MG63 (cell line): Measurements from ENCODE around the gene GARS1. TPM values are rescaled to one million over a fixed set of nuclear protein-coding genes. Genes with fewer than 3 reads are reported as not detected.
A peak's percentile ranks its signal among the peaks of the same experiment; 100 is the strongest.
"Not testable (repeated sequence)": the region's sequence is repeated elsewhere in the genome, so short reads cannot be mapped to it uniquely, and the experiment has no call there.

Source experiments
- DNase-seq: peaks from one replicate; pipeline ENCODE4 v3.0.0-alpha.2; 2020
- H3K27me3 ChIP-seq: fragments of 250-450 bp; sonication (Bioruptor Pico); 2 replicates; pipeline ENCODE4 v1.5.1; 2020; ENCODE audit warnings: mild to moderate bottlenecking, moderate library complexity
- H3K36me3 ChIP-seq: fragments of 250-450 bp; sonication (Bioruptor Pico); 2 replicates; pipeline ENCODE4 v1.5.1; 2020; ENCODE audit warnings: mild to moderate bottlenecking, moderate library complexity
- H3K4me3 ChIP-seq: fragments of 250-450 bp; sonication (Bioruptor Pico); 2 replicates; pipeline ENCODE4 v1.5.1; 2020; ENCODE audit warnings: mild to moderate bottlenecking, moderate library complexity
- H3K9me3 ChIP-seq: fragments of 250-450 bp; sonication (Bioruptor Pico); 2 replicates; pipeline ENCODE4 v1.5.1; 2020; ENCODE audit warnings: mild to moderate bottlenecking, moderate library complexity
- total RNA-seq: library from RNA; depleted of rRNA; stranded (reverse); fragments of >200 nt; shearing (Covaris generic); gene quantifications from 2 replicates; pipeline ENCODE4 v1.2.3, GENCODE V29; 2014; ENCODE audit warnings: low replicate concordance

GARS1 gene
- total RNA-seq, 1 experiment from 2014 or later = 351 TPM

- DNase-seq = peak; percentile 46
- Histone ChIP-seq H3K4me3 (no peak overlapping the region), H3K27me3 (no peaks in the 10 kb centered on the region), H3K36me3 (peaks cover 19% of the 10 kb centered on the region), H3K9me3 (no peaks in the 10 kb centered on the region)
Observed at GRCh38 chr7:30564243-30564892, 30.3 kb upstream of the GARS1 start.

GRCh38 chr7:30566596-30566995 is 28.1 kb upstream of the GARS1 start:
- no peak for DNase-seq
- H3K9me3 ChIP-seq = no peaks in the 10 kb centered on the region; the same call in 1 of the 2 replicates
- H3K4me3 ChIP-seq = no peak overlapping the region
- no peaks in the 10 kb centered on the region for H3K27me3 ChIP-seq
- peaks cover 26% of the 10 kb centered on the region for H3K36me3 ChIP-seq

- H3K9me3 ChIP-seq = no peaks in the 10 kb centered on the region; the same call in 1 of the 2 replicates
- H3K36me3 ChIP-seq = peaks cover 24% of the 10 kb centered on the region
- DNase-seq = no peak
- no peak overlapping the region for H3K4me3 ChIP-seq
- H3K27me3 ChIP-seq = no peaks in the 10 kb centered on the region
Observed at GRCh38 chr7:30567081-30567480, 27.6 kb upstream of the GARS1 start.

- H3K27me3 ChIP-seq, DNase-seq, H3K4me3 ChIP-seq, H3K9me3 ChIP-seq: not testable (repeated sequence)
- H3K36me3 ChIP-seq = peaks cover 37% of the 10 kb centered on the region
Observed at GRCh38 chr7:30570238-30570637, 24.4 kb upstream of the GARS1 start.

- Histone ChIP-seq H3K27me3 (no peaks in the 10 kb centered on the region), H3K4me3 (no peak overlapping the region), H3K36me3 (peaks cover 58% of the 10 kb centered on the region), H3K9me3 (peaks cover 14% of the 10 kb centered on the region)
- no peak for DNase-seq
Observed at GRCh38 chr7:30572212-30572841, 22.4 kb upstream of the GARS1 start.

GRCh38 chr7:30575910-30576309 is 18.8 kb upstream of the GARS1 start:
- no peak for DNase-seq
- Histone ChIP-seq H3K9me3 (peaks cover 19% of the 10 kb centered on the region), H3K27me3 (no peaks in the 10 kb centered on the region), H3K4me3 (no peak overlapping the region), H3K36me3 (peaks cover 79% of the 10 kb centered on the region)

GRCh38 chr7:30583181-30583580 is 11.5 kb upstream of the GARS1 start:
- Histone ChIP-seq H3K4me3 (no peak overlapping the region), H3K9me3 (peaks cover 3% of the 10 kb centered on the region), H3K27me3 (no peaks in the 10 kb centered on the region), H3K36me3 (peaks cover 69% of the 10 kb centered on the region)
- no peak for DNase-seq

- Histone ChIP-seq H3K36me3 (peaks cover 62% of the 10 kb centered on the region), H3K9me3 (peaks cover 7% of the 10 kb centered on the region)
Observed at GRCh38 chr7:30584415-30584814, 10.3 kb upstream of the GARS1 start.

GRCh38 chr7:30584965-30585364 is 9.7 kb upstream of the GARS1 start:
- Histone ChIP-seq H3K9me3 (peaks cover 7% of the 10 kb centered on the region), H3K4me3 (no peak overlapping the region), H3K27me3 (no peaks in the 10 kb centered on the region), H3K36me3 (peaks cover 59% of the 10 kb centered on the region)
- no peak for DNase-seq

More at GRCh38 chr7:30584415-30584814, 10.3 kb upstream of the GARS1 start:
- DNase-seq = no peak
- Histone ChIP-seq H3K4me3 (no peak overlapping the region), H3K27me3 (no peaks in the 10 kb centered on the region)

- peaks cover 7% of the 10 kb centered on the region for H3K9me3 ChIP-seq
- H3K36me3 ChIP-seq = peaks cover 52% of the 10 kb centered on the region
- DNase-seq = no peak
- no peak overlapping the region for H3K4me3 ChIP-seq
- H3K27me3 ChIP-seq = no peaks in the 10 kb centered on the region
Observed at GRCh38 chr7:30585675-30586074, 9.0 kb upstream of the GARS1 start.

- H3K36me3 ChIP-seq = peaks cover 36% of the 10 kb centered on the region
- H3K27me3 ChIP-seq, H3K4me3 ChIP-seq, H3K9me3 ChIP-seq, DNase-seq: not testable (repeated sequence)
Observed at GRCh38 chr7:30587547-30587946, 7.1 kb upstream of the GARS1 start.

- no peaks in the 10 kb centered on the region for H3K27me3 ChIP-seq
- H3K36me3 ChIP-seq = peaks cover 24% of the 10 kb centered on the region
- H3K4me3 ChIP-seq = no peak overlapping the region
- peaks cover 7% of the 10 kb centered on the region for H3K9me3 ChIP-seq
- DNase-seq = no peak
Observed at GRCh38 chr7:30589111-30589510, 5.6 kb upstream of the GARS1 start.

GRCh38 chr7:30594048-30594539 is 584 bp upstream of the GARS1 start:
- H3K27me3 ChIP-seq = no peaks in the 10 kb centered on the region
- peaks cover 35% of the 10 kb centered on the region for H3K36me3 ChIP-seq
- H3K4me3 ChIP-seq = peak overlapping the region; percentile 93
- DNase-seq = peak; percentile 57
- no peaks in the 10 kb centered on the region; the same call in 1 of the 2 replicates for H3K9me3 ChIP-seq

GRCh38 chr7:30595436-30596013 is 847 bp downstream of the GARS1 start:
- peaks cover 49% of the 10 kb centered on the region for H3K36me3 ChIP-seq
- H3K27me3 ChIP-seq = no peaks in the 10 kb centered on the region
- H3K9me3 ChIP-seq = no peaks in the 10 kb centered on the region; the same call in 1 of the 2 replicates
- DNase-seq = no peak
- peak overlapping the region; percentile 93 for H3K4me3 ChIP-seq

GRCh38 chr7:30596014-30596641 is 1.4 kb downstream of the GARS1 start:
- peak; percentile 9 for DNase-seq
- no peaks in the 10 kb centered on the region for H3K27me3 ChIP-seq
- peak overlapping the region; percentile 93 for H3K4me3 ChIP-seq
- peaks cover 55% of the 10 kb centered on the region for H3K36me3 ChIP-seq
- H3K9me3 ChIP-seq = no peaks in the 10 kb centered on the region

GRCh38 chr7:30596721-30597120 is 2.0 kb downstream of the GARS1 start:
- DNase-seq = no peak
- H3K36me3 ChIP-seq = peaks cover 60% of the 10 kb centered on the region
- H3K4me3 ChIP-seq = peak overlapping the region; percentile 93
- no peaks in the 10 kb centered on the region for H3K9me3 ChIP-seq
- H3K27me3 ChIP-seq = no peaks in the 10 kb centered on the region
